LNCaP clone FGC (cell line): ENCODE results near the gene DCANP1.
A peak's percentile ranks its signal among the peaks of the same experiment; 100 is the strongest.

ENCODE experiments used
- DNase-seq: peaks from one replicate; pipeline ENCODE4 v3.0.0-alpha.2; 2011; ENCODE audit warnings: low read depth
- H3K4me3 ChIP-seq: 2 replicates; pipeline ENCODE4 v1.5.1; 2011; ENCODE audit warnings: mild to moderate bottlenecking, low read depth, low read length, control low read depth
- CTCF ChIP-seq: IDR thresholded peaks from 2 replicates; pipeline ENCODE4 v1.5.1; 2012; ENCODE audit warnings: mild to moderate bottlenecking; ENCODE audit not compliant: control insufficient read depth, insufficient read depth; ENCODE audit errors: extremely low read depth

The DCANP1 gene

GRCh38 chr5:135468541-135468940 lies 21.4 kb upstream of the DCANP1 start:
- no peak overlapping the region for H3K4me3 ChIP-seq
- no peak for TF ChIP-seq CTCF
- DNase-seq, result no peak

GRCh38 chr5:135467871-135468485 lies 20.8 kb upstream of the DCANP1 start:
- TF ChIP-seq CTCF, result no peak
- no peak for DNase-seq

GRCh38 chr5:135467051-135467625 lies 20.0 kb upstream of the DCANP1 start:
- TF ChIP-seq CTCF, result no peak
- no peak for DNase-seq
- H3K4me3 ChIP-seq, result no peak overlapping the region

More at GRCh38 chr5:135467871-135468485, 20.8 kb upstream of the DCANP1 start:
- H3K4me3 ChIP-seq, result no peak overlapping the region

GRCh38 chr5:135466178-135467050 lies 19.3 kb upstream of the DCANP1 start:
- TF ChIP-seq CTCF, result peak; percentile 96
- no peak for DNase-seq
- no peak overlapping the region for H3K4me3 ChIP-seq

- no peak overlapping the region for H3K4me3 ChIP-seq
- DNase-seq, result no peak
Measured at GRCh38 chr5:135465391-135466122, 18.4 kb upstream of the DCANP1 start.

More at GRCh38 chr5:135465391-135466122, 18.4 kb upstream of the DCANP1 start:
- TF ChIP-seq CTCF, result no peak
